KOPT-K1 (cell line): ENCODE data around the gene POLE3.
"Not testable (repeated sequence)": the region's sequence is repeated elsewhere in the genome, so short reads cannot be mapped to it uniquely, and the experiment has no call there.

ENCODE experiments used
- H3K27ac ChIP-seq: fragments of 200-600 bp; sonication (generic); 2 replicates; pipeline ENCODE4 v1.5.1; 2016; ENCODE audit warnings: antibody characterized with exemption, mild to moderate bottlenecking, low read depth, low read length; ENCODE audit not compliant: poor library complexity, severe bottlenecking
- H3K36me3 ChIP-seq: fragments of 200-600 bp; sonication (generic); 2 replicates; pipeline ENCODE4 v1.5.1; 2017; ENCODE audit warnings: antibody characterized with exemption, mild to moderate bottlenecking, low read length, moderate library complexity; ENCODE audit not compliant: insufficient read depth
- H3K9me3 ChIP-seq: fragments of 200-600 bp; sonication (generic); 2 replicates; pipeline ENCODE4 v1.5.1; 2017; ENCODE audit warnings: antibody characterized with exemption, low read length, mild to moderate bottlenecking; ENCODE audit not compliant: insufficient read depth, poor library complexity, severe bottlenecking

The POLE3 gene

GRCh38 chr9:113375057-113376023, 35.1 kb downstream of the POLE3 start:
- Histone ChIP-seq H3K36me3 (peaks cover 26% of the 10 kb centered on the region), H3K27ac (no peak overlapping the region), H3K9me3 (no peaks in the 10 kb centered on the region)

- Histone ChIP-seq H3K27ac (no peak overlapping the region), H3K9me3 (no peaks in the 10 kb centered on the region), H3K36me3 (peaks cover 26% of the 10 kb centered on the region)
Observed at GRCh38 chr9:113373676-113374392, 36.6 kb downstream of the POLE3 start.

GRCh38 chr9:113373256-113373655, 37.2 kb downstream of the POLE3 start:
- H3K9me3 ChIP-seq, result no peaks in the 10 kb centered on the region
- H3K27ac ChIP-seq, result no peak overlapping the region
- H3K36me3 ChIP-seq, result peaks cover 26% of the 10 kb centered on the region

GRCh38 chr9:113372059-113372458, 38.4 kb downstream of the POLE3 start:
- no peak overlapping the region for H3K27ac ChIP-seq
- H3K36me3 ChIP-seq, result peaks cover 26% of the 10 kb centered on the region
- no peaks in the 10 kb centered on the region for H3K9me3 ChIP-seq

GRCh38 chr9:113370806-113371325, 39.6 kb downstream of the POLE3 start:
- Histone ChIP-seq H3K27ac (no peak overlapping the region), H3K36me3 (peaks cover 26% of the 10 kb centered on the region)

GRCh38 chr9:113369855-113370140, 40.7 kb downstream of the POLE3 start:
- Histone ChIP-seq H3K36me3 (peaks cover 21% of the 10 kb centered on the region), H3K9me3 (no peaks in the 10 kb centered on the region), H3K27ac (no peak overlapping the region)

More at GRCh38 chr9:113370806-113371325, 39.6 kb downstream of the POLE3 start:
- H3K9me3 ChIP-seq, result no peaks in the 10 kb centered on the region

- H3K9me3 ChIP-seq, result no peaks in the 10 kb centered on the region
- H3K36me3 ChIP-seq, result peaks cover 18% of the 10 kb centered on the region
- H3K27ac ChIP-seq, result no peak overlapping the region
Observed at GRCh38 chr9:113368982-113369854, 41.3 kb downstream of the POLE3 start.

GRCh38 chr9:113368348-113368981, 42.0 kb downstream of the POLE3 start:
- peaks cover 10% of the 10 kb centered on the region; the same call in 1 of the 2 replicates for H3K36me3 ChIP-seq
- H3K27ac ChIP-seq, result no peak overlapping the region
- no peaks in the 10 kb centered on the region for H3K9me3 ChIP-seq

- H3K9me3 ChIP-seq, H3K27ac ChIP-seq, H3K36me3 ChIP-seq: not testable (repeated sequence)
Observed at GRCh38 chr9:113365652-113366051, 44.8 kb downstream of the POLE3 start.

GRCh38 chr9:113364951-113365350, 45.5 kb downstream of the POLE3 start:
- Histone ChIP-seq H3K36me3 (no peaks in the 10 kb centered on the region), H3K9me3 (no peaks in the 10 kb centered on the region), H3K27ac (no peak overlapping the region)

- H3K27ac ChIP-seq, result no peak overlapping the region
- no peaks in the 10 kb centered on the region for H3K36me3 ChIP-seq
- H3K9me3 ChIP-seq, result no peaks in the 10 kb centered on the region
Observed at GRCh38 chr9:113363336-113363735, 47.1 kb downstream of the POLE3 start.

GRCh38 chr9:113361304-113362018, 49.0 kb downstream of the POLE3 start:
- Histone ChIP-seq H3K36me3 (no peaks in the 10 kb centered on the region), H3K9me3 (no peaks in the 10 kb centered on the region), H3K27ac (no peak overlapping the region)

GRCh38 chr9:113360242-113360842, 50.1 kb downstream of the POLE3 start:
- Histone ChIP-seq H3K27ac (no peak overlapping the region), H3K36me3 (no peaks in the 10 kb centered on the region)

More at GRCh38 chr9:113360242-113360842, 50.1 kb downstream of the POLE3 start:
- no peaks in the 10 kb centered on the region for H3K9me3 ChIP-seq
